Stimulated activated CD8-positive, alpha-beta memory T cell treated with anti-CD3 and anti-CD28 coated beads, Interleukin-4, amount 100 ng/mL, for 24 hours (primary cell): ENCODE results near the gene EEIG1.

Experiments
- DNase-seq: peaks from one replicate; pipeline ENCODE4 v3.0.0-alpha.2; 2020; ENCODE audit warnings: low read depth

Gene EEIG1

GRCh38 chr9:127974769-127975261, 6.0 kb downstream of the EEIG1 start:
- DNase-seq: no peak

- no peak for DNase-seq
These were observed 6.6 kb downstream of the EEIG1 start for GRCh38 chr9:127974001-127974768.

GRCh38 chr9:127973169-127974000, 7.4 kb downstream of the EEIG1 start:
- no peak for DNase-seq

- DNase-seq: no peak
These were observed 8.4 kb downstream of the EEIG1 start for GRCh38 chr9:127972236-127972871.

GRCh38 chr9:127971357-127972235, 9.2 kb downstream of the EEIG1 start:
- DNase-seq: no peak

GRCh38 chr9:127970401-127971313, 10.1 kb downstream of the EEIG1 start:
- DNase-seq: no peak

- no peak for DNase-seq
These were observed 11.9 kb downstream of the EEIG1 start for GRCh38 chr9:127968700-127969383.

GRCh38 chr9:127968042-127968441, 12.7 kb downstream of the EEIG1 start:
- DNase-seq: no peak

GRCh38 chr9:127967151-127967809, 13.5 kb downstream of the EEIG1 start:
- no peak for DNase-seq

- DNase-seq: no peak
These were observed 14.2 kb downstream of the EEIG1 start for GRCh38 chr9:127966416-127967150.

- no peak for DNase-seq
These were observed 14.8 kb downstream of the EEIG1 start for GRCh38 chr9:127965953-127966352.

- DNase-seq: no peak
These were observed 17.3 kb downstream of the EEIG1 start for GRCh38 chr9:127963359-127964064.

GRCh38 chr9:127963041-127963358, 17.8 kb downstream of the EEIG1 start:
- DNase-seq: no peak

GRCh38 chr9:127962278-127962677, 18.5 kb downstream of the EEIG1 start:
- no peak for DNase-seq

GRCh38 chr9:127961613-127962155, 19.1 kb downstream of the EEIG1 start:
- no peak for DNase-seq

GRCh38 chr9:127961155-127961490, 19.7 kb downstream of the EEIG1 start:
- DNase-seq: no peak

- DNase-seq: no peak
These were observed 20.2 kb downstream of the EEIG1 start for GRCh38 chr9:127960410-127961154.
